GM21529 (cell line): ENCODE results near the gene MEGF9.

Source experiments
- ATAC-seq: cut with Tn5 transposase; IDR thresholded peaks from one replicate; pipeline ENCODE4 v1.9.1; 2021; ENCODE audit not compliant: unreplicated experiment

The MEGF9 gene

DNA sequence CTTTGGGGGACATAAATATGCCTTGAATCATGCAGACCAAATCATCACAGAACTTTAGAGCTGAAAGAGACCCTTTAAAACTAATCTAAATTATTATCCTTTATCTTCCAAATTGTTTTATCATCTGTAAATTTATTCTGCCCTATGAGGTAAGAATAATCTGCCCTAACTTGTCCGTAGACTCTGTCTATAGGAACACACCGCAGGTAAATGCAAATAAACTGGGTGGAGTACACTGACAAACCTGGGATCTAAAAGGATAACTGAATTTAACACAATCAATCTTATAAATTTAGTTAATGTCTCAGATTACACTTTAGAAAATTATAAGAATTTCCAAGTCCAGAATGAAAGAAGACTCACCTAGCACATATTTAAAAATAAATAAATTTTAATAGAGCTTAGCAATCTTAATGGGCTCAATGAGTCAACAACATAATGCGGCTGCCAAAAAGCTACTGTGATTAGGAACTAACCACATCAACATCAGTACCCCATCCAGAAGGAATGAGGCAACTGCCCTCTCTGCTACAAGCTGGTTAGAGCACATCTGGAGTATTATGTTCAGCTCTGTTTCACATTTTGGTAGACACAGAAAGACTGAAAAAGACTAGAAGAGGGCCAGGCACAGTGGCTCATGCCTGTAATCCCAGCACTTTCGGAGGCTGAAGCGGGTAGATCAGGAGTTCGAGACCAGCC is 5.6 kb downstream of the MEGF9 start:
- ATAC-seq = no peak

DNA sequence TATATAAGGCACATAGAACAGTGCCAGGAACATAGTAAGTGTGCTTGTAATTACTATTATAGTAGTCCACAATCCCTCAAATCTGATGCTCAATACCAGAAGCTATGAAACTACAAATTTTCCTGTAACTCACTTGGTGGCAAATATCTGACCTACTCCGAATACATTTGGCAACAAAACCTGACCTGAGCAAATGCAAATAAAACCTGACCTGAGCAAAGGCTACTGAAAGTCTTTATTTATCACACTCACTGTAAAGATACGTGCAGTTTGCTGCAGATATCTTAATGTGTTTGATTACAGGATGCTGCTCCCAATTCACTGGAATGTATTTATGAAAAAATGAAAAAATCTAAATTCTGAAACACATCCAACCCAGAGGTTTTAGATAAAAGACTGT is 7.1 kb downstream of the MEGF9 start:
- ATAC-seq = no peak

DNA sequence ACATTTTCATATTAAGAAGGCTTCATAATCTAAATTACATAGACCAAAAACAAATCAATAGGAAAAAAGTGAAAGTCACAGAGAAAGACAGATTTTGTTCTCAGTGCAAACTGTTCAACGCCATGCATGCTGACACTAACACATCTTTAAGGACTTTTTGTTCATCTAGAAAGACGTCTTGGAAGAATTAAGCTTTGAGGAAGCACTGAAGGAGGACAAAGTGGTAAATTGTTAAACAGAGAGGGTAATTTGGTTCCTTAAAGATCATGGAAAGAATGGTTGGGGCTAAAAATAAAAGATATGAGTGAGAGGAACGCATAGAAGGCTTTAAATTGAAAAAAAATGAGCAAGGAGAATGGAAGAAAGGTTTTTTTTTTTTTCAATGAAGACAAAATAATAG is 9.1 kb downstream of the MEGF9 start:
- ATAC-seq = no peak

- no peak for ATAC-seq
Observed at GRCh38 chr9:120702075-120702474, 12.2 kb downstream of the MEGF9 start.

DNA sequence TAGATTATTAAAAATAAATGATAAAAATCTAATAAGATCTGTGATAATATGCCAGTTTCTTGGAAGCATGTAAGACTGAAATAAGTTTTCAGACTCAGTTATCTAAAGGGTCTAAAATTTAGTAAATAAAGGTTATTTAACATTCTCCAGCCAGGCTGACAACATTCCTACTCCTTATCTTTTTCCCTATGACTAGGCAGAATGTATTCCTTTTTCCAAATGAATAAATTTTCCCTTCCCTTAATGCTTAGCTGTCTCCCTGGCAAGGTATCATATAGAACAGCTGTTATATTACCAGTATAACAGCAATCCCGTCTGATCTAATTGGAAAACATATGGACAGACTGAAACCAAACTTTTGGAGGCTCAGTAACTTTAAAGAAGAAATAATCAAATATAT is 13.0 kb downstream of the MEGF9 start:
- no peak for ATAC-seq

GRCh38 chr9:120698766-120699165 is 15.5 kb downstream of the MEGF9 start:
- no peak for ATAC-seq

DNA sequence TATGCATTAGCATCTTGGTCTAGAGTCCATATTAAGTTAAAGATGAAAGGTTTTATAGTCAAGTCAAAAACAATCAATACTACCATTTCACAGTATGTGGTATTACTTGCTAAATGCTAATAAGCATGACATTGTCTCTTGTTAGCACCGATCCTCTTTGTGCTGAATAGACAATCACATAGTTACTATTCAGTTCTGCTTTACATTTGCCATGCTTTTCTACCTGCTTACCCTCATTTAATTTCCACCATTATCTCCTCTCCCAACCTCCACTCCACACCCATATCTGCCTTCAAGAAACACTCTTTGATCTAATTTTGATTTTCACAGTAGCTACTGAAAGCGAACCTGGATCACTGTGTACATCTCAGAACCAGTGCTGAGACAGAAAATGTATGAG is 16.8 kb downstream of the MEGF9 start:
- ATAC-seq = no peak

DNA sequence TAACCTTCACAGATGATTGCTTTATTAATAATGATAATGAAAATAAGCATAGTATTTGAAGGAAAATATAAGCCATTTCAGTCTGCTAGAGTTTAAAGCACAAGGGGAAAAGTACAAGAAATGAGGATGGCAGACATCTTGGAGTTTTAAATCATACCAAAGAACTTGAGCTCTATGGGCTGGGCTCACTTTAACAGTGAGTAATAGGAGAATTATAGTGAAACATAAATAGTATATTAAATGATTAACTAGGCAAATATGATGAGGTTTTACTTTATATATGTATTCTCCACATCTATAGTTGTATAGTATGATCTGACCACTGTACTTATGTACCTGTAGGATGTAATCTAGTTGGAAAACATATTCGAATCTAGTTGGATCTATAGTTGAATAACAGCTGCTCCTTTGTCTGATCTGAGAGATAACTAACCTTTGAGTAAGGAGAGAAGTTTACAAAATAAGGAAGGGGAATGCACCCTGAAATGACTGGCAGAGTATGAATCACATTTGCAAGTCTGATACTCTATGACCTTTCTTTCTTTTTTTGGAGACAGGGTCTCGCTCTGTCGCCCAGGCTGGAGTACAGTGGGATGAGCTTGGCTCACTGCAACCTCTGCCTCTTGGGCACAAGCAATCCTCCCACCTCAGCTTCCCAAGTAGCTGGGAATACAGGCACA is 17.6 kb downstream of the MEGF9 start:
- ATAC-seq = no peak

DNA sequence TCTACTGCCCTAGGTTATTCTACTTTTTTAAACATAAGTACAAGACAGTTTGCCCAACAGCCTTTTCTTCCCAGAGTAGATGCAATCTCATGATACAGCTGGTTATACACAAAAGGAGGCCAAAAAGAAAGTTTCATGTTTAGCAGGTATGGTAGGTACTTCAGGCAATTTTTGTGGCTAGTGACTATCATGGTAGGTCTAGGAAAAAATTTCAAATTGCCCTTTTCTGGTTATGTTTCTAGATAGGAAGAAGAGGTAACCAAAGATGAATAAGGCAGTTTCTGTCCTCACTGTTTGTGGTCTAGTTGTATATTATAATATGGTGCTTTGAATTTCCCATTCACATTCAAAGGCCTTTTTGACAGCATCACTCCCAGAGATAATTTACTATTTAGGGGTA is 19.7 kb downstream of the MEGF9 start:
- no peak for ATAC-seq

DNA sequence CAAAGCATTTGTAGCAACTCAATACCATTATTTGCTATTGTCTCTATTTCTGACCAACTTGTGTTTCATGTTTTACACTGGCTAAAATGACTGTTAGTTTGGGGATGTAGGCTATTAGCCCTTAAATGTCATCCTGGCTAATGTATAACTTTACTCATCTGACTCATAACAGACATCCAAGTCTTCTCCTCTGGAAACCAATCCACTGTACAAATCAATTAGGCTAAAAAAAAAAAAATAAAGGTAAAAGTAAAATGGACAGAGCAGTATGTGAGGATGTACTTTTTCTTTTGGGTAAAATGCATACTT is 20.6 kb downstream of the MEGF9 start:
- ATAC-seq = peak; percentile 56

GRCh38 chr9:120692901-120693699 is 21.2 kb downstream of the MEGF9 start:
- peak; percentile 62 for ATAC-seq

GRCh38 chr9:120690372-120690771 is 23.9 kb downstream of the MEGF9 start:
- ATAC-seq = no peak

- ATAC-seq = no peak
Observed at GRCh38 chr9:120689860-120690259, 24.4 kb downstream of the MEGF9 start.

- no peak for ATAC-seq
Observed at GRCh38 chr9:120688758-120689157, 25.5 kb downstream of the MEGF9 start.

DNA sequence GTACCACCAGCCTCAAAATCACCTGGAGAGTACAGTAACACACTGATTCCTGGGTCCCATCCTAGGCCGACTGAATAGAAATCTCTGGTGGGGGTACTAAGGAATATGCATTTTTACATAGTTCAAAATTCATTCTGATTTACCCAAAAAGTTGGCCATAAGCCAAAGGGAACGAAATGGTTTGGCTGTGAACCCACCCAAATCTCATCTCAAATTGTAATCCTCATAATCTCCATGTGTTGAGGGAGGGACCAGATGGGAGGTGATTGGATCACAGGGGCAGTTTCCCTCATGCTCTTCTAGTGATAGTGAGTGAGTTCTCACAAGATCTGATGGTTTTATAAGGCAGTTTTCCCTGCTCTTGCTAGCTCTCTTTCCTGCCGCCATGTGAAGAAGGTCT is 31.1 kb downstream of the MEGF9 start:
- ATAC-seq = no peak

- no peak for ATAC-seq
Observed at GRCh38 chr9:120681121-120681520, 33.1 kb downstream of the MEGF9 start.

DNA sequence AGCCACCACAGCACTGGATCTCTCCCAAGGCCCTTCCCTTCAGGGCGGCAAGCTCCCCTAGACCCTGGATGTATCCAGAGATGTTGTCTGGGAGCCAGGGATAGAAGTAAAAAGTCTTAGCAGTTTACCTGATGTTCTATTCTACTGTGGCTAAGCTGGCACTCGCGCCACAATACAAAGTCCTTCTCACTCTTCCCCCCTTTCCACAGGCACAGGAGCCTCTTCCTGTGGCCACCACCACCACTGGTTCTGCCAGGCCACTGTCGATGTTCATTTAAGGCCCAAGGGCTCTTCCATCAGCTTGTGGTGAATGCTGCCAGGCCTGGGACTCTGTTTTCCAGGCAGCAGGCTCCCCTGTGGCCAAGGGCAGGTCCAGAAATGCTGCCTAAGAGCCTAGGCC is 33.7 kb downstream of the MEGF9 start:
- no peak for ATAC-seq

DNA sequence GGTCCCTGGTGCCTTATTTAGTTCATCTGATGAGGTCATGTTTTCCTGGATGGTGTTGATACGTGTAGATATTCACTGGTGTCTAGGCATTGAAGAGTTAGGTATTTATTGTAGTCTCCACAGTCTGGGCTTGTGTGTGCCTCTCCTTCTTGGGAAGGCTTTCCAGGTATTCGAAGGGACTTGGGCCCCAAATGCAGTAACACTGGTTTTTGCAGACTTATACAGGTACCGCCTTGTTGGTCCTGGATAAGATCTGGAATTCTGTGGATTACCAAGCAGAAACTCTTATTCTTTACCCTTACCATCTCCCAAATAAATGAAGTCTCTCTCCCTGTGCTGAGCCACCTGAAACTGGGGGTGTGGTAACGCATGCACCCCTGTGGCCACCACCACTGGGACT is 34.1 kb downstream of the MEGF9 start:
- ATAC-seq = no peak

DNA sequence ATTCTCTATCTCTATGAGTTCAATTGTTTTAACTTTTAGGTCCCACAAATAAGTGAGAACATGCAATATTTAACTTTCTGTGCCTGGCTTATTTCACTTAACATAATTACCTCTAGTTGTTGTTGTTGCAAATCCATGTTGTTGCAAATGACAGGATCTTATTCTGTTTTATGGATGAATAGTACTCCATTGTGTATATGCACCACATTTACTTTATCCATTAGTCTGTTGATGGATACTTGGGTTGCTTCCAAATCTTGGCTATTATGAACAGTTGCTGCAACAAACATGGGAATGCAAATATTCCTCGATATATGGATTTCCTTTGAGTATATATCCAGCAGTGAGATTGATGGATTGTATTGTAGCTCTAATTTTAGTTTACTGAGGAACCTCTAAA is 36.3 kb downstream of the MEGF9 start:
- ATAC-seq = no peak

DNA sequence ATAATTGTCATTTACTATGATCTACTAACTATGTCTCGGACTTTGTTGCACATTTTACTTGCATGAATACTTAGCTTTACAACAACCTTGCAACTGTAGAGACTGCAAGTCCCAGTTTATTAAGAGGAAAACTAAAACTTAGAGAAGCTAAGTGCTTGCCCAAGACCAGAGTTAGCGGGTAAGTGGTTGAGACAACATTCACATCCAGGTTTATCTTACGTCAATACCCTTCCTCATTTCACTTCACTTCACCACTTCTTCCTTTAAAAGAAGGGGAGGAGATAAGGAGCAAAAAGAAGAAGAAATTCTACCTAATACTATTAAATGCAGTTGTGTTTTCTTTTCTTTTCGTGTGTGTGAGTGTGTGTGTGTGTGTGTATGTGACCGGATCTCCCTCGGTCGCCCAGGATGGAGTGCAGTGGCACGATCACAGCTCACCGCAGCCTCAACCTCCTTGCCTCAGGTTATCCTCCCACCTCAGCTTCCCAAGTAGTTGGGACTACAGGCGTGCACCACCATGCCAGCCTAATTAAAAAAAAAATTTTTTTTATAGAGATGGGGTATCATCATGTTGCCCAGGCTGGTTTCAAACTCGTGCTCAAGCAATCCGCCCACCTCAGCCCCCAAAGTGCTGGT is 37.4 kb downstream of the MEGF9 start:
- no peak for ATAC-seq

DNA sequence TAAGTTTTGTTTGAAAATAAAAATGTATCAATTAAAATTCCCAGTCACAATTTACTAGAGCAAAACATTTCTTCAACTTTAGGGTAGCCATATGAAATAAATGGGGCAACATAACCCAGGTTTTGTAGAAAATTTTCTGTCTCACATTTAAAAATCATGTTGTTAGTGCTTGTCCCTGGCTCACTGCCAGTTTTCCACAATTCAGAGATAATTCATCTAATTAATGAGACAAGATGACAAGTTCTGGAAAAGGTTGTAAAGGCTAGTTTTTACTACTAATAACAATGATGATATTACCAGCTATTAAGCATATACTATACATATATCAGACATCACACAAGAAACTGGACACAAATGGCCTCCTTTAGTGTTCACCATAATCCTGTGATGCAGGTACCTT is 45.9 kb downstream of the MEGF9 start:
- no peak for ATAC-seq

DNA sequence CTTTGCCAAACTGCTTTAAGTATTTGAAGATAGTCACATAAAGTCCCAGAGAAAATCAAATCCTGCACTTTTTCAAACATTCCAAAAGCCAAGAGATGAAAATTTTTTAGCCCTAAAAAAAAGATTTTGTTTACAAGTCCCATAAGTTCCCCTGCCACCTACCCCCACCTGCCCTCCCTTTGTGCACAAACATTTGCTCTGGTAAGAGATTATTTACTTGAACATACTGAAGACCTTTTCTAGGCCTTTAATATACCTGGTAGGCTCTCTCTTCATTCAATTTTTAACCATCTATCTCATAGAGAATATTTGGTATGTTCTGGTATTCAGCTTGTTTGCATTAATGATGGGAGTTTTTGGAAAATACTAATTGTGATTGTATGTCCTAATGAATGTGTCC is 50.3 kb downstream of the MEGF9 start:
- no peak for ATAC-seq
